ENCODE measurements around the gene HDHD5.

HDHD5 gene

DNA sequence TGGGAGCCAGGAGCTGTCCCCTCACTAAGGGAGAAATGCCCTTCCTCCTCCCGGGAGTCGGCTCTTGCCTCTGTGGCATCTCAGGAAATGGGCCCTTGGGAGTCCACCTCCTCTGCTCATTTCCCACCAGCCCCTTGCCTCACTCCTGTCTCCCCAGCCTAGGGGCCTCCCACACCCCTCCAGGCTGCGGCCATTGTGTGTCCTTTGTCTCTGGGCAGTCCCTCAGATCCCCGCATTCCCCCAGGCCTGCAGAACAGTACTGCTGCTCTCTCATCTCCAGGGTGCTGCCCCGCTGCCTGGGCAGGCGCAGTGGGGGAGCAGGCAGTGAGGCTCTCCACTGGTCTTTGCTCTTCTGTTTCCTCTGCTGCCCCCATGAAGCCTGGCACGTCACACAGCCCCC is 35.1 kb upstream of the HDHD5 start:
- no peak for DNase-seq (ENCODE audit: low read depth)
- H3K4me3 ChIP-seq (ENCODE audit: low read depth, low read length), result no peak overlapping the region
- TF ChIP-seq, protein P1, sequence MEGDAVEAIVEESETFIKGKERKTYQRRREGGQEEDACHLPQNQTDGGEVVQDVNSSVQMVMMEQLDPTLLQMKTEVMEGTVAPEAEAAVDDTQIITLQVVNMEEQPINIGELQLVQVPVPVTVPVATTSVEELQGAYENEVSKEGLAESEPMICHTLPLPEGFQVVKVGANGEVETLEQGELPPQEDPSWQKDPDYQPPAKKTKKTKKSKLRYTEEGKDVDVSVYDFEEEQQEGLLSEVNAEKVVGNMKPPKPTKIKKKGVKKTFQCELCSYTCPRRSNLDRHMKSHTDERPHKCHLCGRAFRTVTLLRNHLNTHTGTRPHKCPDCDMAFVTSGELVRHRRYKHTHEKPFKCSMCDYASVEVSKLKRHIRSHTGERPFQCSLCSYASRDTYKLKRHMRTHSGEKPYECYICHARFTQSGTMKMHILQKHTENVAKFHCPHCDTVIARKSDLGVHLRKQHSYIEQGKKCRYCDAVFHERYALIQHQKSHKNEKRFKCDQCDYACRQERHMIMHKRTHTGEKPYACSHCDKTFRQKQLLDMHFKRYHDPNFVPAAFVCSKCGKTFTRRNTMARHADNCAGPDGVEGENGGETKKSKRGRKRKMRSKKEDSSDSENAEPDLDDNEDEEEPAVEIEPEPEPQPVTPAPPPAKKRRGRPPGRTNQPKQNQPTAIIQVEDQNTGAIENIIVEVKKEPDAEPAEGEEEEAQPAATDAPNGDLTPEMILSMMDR (IDR thresholded peaks at IDR 0.05; ENCODE audit: low read depth, low read length), result no peak
- TF ChIP-seq POLR2A (IDR thresholded peaks at IDR 0.05; ENCODE audit: extremely low read depth, insufficient read length), result no peak
- TF ChIP-seq MYC (IDR thresholded peaks at IDR 0.05; ENCODE audit: low read depth, low read length), result no peak
- TF ChIP-seq, protein P2, sequence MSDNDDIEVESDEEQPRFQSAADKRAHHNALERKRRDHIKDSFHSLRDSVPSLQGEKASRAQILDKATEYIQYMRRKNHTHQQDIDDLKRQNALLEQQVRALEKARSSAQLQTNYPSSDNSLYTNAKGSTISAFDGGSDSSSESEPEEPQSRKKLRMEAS (IDR thresholded peaks at IDR 0.05; ENCODE audit: low read depth, low read length), result no peak

DNA sequence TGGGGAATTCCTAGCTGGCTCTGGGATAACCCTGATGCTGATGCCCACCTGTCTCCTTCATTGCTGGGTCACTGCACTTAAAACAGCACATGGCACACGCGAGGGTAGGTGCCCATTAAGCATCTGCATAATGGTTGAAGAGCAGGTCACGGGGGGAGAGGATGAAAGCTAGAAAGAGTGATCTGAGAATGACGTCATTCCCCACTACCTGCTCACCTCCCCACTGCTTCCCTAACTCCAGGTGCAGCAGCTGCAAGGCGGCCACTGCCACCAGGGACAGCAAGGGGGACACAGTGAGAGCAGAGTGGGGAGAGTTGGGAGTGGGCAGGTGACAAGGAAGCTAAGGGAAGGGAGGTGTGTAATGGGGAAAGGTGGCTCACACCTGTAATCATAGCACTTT is 33.1 kb upstream of the HDHD5 start:
- H3K4me3 ChIP-seq (ENCODE audit: low read depth, low read length), result no peak overlapping the region
- DNase-seq (ENCODE audit: low read depth), result no peak
- no peak for TF ChIP-seq MYC (IDR thresholded peaks at IDR 0.05; ENCODE audit: low read depth, low read length)
- no peak for TF ChIP-seq POLR2A (IDR thresholded peaks at IDR 0.05; ENCODE audit: extremely low read depth, insufficient read length)
- TF ChIP-seq, protein P2 (IDR thresholded peaks at IDR 0.05; ENCODE audit: low read depth, low read length), result no peak
- TF ChIP-seq, protein P1 (IDR thresholded peaks at IDR 0.05; ENCODE audit: low read depth, low read length), result no peak

DNA sequence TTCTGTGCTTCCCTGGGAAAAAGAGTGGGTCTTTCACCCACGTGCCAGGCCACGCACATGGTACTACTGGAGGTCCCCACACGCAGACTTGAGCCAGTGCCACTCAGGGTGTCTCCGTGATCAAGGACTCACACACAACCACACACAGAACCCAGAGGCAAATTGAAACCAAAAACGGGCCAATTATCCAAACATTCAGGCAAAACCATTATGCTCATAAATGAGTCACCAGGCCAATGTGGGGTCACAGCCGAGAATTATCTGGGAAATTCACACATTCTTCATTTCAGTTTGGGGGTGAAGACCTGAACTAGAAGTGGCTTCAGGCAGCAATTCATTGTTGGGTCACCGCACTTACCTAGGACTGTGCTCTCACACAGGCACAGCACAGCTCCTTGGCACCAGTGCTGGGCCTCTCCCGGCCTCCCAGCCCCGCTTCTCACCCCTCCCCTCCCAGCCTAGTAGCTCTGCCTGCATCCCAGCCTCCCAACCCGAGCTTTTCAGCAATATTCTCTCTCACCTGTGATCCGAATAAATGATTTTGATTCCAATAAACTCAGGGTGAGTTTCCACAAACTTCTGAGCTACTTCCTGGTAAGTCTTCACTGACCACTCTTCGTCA is 32.2 kb upstream of the HDHD5 start:
- DNase-seq (ENCODE audit: low read depth), result no peak
- TF ChIP-seq, protein P1 (IDR thresholded peaks at IDR 0.05; ENCODE audit: low read depth, low read length), result no peak
- TF ChIP-seq POLR2A (IDR thresholded peaks at IDR 0.05; ENCODE audit: extremely low read depth, insufficient read length) (no peak), MYC (IDR thresholded peaks at IDR 0.05; ENCODE audit: low read depth, low read length) (no peak)
- TF ChIP-seq, protein P2 (IDR thresholded peaks at IDR 0.05; ENCODE audit: low read depth, low read length), result no peak
- no peak overlapping the region for H3K4me3 ChIP-seq (ENCODE audit: low read depth, low read length)

DNA sequence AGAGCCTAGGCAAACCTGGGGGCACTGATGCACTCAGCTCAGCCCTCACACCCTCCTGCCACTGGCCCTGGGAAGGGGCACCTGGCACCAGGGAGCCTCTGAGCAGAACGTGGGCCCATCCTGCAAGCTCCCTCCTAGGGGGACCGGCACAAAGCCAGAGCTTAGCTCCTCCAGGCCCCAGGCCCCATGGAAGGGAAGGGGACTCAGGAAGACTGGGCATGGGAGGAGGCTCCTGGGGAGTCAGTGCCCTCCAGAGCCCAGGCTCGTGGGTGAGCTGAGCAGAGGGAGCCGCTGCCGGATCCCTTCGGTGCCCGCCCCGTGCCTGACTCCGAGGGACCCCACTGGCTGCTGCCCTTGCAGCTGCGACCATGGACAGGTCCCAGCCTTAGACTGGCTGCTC is 31.6 kb upstream of the HDHD5 start:
- TF ChIP-seq POLR2A (IDR thresholded peaks at IDR 0.05; ENCODE audit: extremely low read depth, insufficient read length) (no peak), MYC (IDR thresholded peaks at IDR 0.05; ENCODE audit: low read depth, low read length) (no peak)
- TF ChIP-seq, protein P2 (IDR thresholded peaks at IDR 0.05; ENCODE audit: low read depth, low read length), result no peak
- TF ChIP-seq, protein P1 (IDR thresholded peaks at IDR 0.05; ENCODE audit: low read depth, low read length), result no peak
- DNase-seq (ENCODE audit: low read depth), result no peak
- no peak overlapping the region for H3K4me3 ChIP-seq (ENCODE audit: low read depth, low read length)

DNA sequence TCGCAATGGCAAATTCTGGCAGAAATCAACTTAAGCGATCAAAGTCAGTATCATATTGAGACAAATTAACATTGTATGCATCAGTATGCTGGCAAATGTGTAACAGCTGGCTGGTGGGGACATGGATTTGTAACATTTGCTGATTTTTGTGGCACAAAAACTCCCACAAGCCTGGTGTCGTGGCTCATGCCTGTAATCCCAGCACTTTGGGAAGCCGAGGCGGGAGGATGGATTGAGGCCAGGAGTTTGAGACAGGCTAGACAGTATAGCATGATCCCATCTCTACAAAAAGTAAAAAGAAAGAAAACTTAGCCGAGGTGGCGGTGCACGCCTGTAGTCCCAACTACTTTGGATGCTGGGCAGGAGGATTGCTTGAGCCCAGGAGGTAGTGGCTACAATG is 17.6 kb upstream of the HDHD5 start:
- no peak overlapping the region for H3K4me3 ChIP-seq (ENCODE audit: low read depth, low read length)
- no peak for DNase-seq (ENCODE audit: low read depth)
- TF ChIP-seq, protein P2 (IDR thresholded peaks at IDR 0.05; ENCODE audit: low read depth, low read length), result no peak
- TF ChIP-seq MYC (IDR thresholded peaks at IDR 0.05; ENCODE audit: low read depth, low read length), result no peak
- TF ChIP-seq, protein P1 (IDR thresholded peaks at IDR 0.05; ENCODE audit: low read depth, low read length), result no peak
- TF ChIP-seq POLR2A (IDR thresholded peaks at IDR 0.05; ENCODE audit: extremely low read depth, insufficient read length), result no peak
